GM21367 (cell line): Measurements from ENCODE around the gene CDK12.

Experiments
- ATAC-seq: cut with Tn5 transposase; IDR thresholded peaks from one replicate; pipeline ENCODE4 v1.9.1; 2021; ENCODE audit not compliant: unreplicated experiment

Gene CDK12

GRCh38 chr17:39548494-39549225 lies 87.4 kb downstream of the CDK12 start:
- ATAC-seq = no peak

- no peak for ATAC-seq
Observed at GRCh38 chr17:39549747-39550573, 88.7 kb downstream of the CDK12 start.

GRCh38 chr17:39551879-39552278 lies 90.6 kb downstream of the CDK12 start:
- ATAC-seq = no peak

GRCh38 chr17:39553341-39553945 lies 92.2 kb downstream of the CDK12 start:
- ATAC-seq = no peak

- no peak for ATAC-seq
Observed at GRCh38 chr17:39555368-39555767, 94.1 kb downstream of the CDK12 start.

- ATAC-seq = no peak
Observed at GRCh38 chr17:39556423-39556822, 95.1 kb downstream of the CDK12 start.

- no peak for ATAC-seq
Observed at GRCh38 chr17:39562395-39562794, 101.1 kb downstream of the CDK12 start.

GRCh38 chr17:39562976-39563375 lies 101.7 kb downstream of the CDK12 start:
- ATAC-seq = no peak

GRCh38 chr17:39563476-39563875 lies 102.2 kb downstream of the CDK12 start:
- no peak for ATAC-seq

- no peak for ATAC-seq
Observed at GRCh38 chr17:39564211-39564848, 103.0 kb downstream of the CDK12 start.

GRCh38 chr17:39566094-39566850 lies 105.0 kb downstream of the CDK12 start:
- no peak for ATAC-seq

GRCh38 chr17:39568702-39569101 lies 107.4 kb downstream of the CDK12 start:
- no peak for ATAC-seq

- ATAC-seq = no peak
Observed at GRCh38 chr17:39569126-39569525, 107.8 kb downstream of the CDK12 start.

- ATAC-seq = no peak
Observed at GRCh38 chr17:39572121-39572520, 110.8 kb downstream of the CDK12 start.

- no peak for ATAC-seq
Observed at GRCh38 chr17:39573447-39574298, 112.4 kb downstream of the CDK12 start.

- ATAC-seq = no peak
Observed at GRCh38 chr17:39576187-39576586, 114.9 kb downstream of the CDK12 start.

- ATAC-seq = no peak
Observed at GRCh38 chr17:39578272-39578671, 117.0 kb downstream of the CDK12 start.

GRCh38 chr17:39579318-39580081 lies 118.2 kb downstream of the CDK12 start:
- ATAC-seq = no peak

GRCh38 chr17:39580082-39580468 lies 118.8 kb downstream of the CDK12 start:
- no peak for ATAC-seq
